Stimulated activated CD4-positive, alpha-beta T cell treated with anti-CD3 and anti-CD28 coated beads, Interleukin-12 subunit alpha, Interleukin-12 subunit beta, amount 100 ng/mL, for 48 hours (primary cell): ENCODE results near the gene AGPS.

Source experiments
- DNase-seq, 3 donors: peaks; one replicate each; pipeline ENCODE4 v3.0.0-alpha.2; 2020; ENCODE audit warnings: low read depth in 2 of 3, low spot score in 1 of 3

AGPS gene

GRCh38 chr2:177523781-177524180 is 131.2 kb downstream of the AGPS start:
- no peak for DNase-seq

DNA sequence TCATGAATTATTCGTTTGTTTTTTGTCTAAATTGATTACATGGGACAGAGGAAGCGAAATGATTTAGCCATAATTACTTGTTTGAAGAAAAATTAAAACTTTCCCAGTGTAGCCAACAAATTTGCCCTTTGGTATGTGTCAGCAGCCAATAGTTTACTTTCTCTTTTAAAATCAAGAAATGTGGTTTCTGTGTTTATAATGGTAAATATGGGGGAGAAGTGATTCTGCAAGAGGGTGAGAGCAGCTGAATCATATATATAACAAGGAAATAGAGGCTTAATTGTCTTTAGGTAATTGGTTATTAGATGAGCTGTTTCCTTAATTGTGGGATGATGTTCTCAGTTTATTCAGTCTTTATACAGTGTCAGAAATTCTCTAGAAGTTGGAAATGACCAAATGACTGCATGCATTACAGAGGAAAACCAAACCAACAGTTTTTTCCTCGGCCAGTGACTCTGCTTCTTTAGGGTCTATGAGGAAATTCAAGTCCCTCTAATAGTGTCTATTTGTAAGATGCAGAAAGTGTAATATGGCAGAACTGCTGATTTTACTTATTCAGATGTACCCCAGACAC is 132.9 kb downstream of the AGPS start:
- no peak for DNase-seq

DNA sequence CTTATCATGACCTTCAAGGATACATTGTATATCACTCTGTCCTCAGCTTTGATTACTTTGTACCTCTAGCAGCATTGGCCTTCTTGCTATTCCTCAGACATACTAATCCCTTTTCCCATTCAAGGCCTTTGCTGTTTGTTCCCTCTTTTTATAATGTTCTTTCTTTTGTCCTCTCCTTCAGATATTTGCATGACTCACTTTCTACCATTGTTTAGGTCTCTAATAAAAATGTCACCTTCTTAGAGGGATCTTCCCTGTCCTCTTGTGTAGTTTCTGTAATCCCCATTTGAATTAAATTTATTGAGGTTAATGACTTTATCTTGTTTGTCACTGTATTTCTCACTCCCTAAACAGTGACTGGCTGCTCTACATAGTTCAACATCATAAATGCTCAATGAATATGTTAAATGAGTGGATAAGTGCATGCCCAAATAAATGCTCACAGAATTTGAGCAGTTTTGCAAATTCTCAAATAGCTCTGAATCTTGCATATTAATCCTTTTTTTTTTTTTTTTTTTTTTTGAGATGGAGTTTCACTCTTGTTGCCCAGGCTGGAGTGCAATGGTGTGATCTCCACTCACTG is 135.9 kb downstream of the AGPS start:
- DNase-seq = no peak

- DNase-seq = no peak
Observed at GRCh38 chr2:177529166-177529565, 136.6 kb downstream of the AGPS start.

DNA sequence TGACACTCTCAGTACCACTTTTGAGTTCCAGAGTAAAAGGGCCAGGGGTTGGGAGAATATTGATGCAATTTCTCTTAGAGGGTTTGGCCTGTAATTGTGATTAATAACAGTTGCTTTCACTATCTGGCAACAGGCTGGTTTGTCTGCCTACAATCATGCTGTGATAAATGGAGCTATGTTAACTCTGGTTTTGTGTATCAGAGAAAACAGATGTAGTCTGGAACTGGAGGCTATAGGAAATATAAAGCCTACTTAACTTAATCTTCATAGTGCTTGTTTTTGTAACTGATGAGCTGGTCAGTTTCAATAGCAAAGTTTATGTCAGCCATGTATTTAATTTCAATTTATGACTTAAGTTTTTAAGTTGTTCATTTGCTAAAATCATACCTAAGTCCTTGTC is 138.0 kb downstream of the AGPS start:
- DNase-seq = no peak

DNA sequence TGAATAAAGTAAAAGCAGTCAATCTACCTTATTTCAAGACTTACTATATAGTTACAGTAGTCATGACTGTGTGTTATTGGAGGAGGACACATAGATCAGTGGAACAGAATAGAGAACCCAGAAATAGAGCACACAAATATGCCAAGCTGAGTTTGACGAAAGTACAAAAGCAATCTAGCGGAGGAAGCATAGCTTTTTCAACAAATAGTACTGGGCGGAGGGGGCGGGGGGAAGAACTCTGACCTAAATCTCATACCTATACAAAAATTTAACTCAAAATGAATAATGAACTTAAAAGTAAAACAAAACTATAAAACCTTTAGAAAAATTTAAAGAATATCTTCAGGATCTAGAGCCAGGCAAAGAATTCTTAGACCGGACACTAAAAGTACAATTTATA is 139.1 kb downstream of the AGPS start:
- DNase-seq = no peak

- DNase-seq = no peak
Observed at GRCh38 chr2:177532567-177532966, 140.0 kb downstream of the AGPS start.

DNA sequence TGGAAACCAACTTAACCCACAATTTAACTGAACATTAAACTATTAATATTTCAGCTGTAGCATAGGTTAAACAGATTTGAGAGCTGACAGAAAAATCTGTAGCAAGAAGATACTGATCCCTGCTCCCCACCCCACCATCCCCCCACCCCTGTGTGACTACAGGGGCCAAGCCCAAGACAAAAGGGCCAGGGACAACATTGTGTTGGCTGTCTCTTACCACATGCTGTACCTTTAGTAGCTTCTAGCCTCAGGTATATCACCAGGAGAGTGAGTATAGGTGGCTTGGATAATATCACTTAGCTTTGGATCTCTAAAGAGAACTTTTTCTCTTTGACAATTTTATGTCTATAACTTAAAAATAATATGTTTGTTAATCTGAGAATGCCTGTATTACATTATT is 140.7 kb downstream of the AGPS start:
- DNase-seq = no peak

DNA sequence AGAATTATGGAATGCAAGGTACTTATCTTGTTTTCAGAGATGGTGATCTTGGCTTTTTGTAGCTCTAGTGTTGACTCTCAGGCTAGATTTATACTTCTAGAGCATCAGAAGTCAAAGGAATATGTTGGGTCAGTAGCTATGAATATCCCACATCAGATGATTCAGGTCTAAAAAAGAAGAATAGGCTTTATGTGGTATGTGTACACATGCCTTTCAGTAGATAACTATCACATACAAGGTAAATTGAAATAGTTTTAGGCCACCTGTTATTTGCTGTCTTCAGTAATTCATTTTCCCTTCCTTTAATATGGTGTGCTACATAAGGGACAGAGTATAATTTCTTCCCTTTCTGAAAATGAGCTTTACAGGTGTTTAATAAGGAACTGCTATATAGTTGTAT is 142.4 kb downstream of the AGPS start:
- no peak for DNase-seq

DNA sequence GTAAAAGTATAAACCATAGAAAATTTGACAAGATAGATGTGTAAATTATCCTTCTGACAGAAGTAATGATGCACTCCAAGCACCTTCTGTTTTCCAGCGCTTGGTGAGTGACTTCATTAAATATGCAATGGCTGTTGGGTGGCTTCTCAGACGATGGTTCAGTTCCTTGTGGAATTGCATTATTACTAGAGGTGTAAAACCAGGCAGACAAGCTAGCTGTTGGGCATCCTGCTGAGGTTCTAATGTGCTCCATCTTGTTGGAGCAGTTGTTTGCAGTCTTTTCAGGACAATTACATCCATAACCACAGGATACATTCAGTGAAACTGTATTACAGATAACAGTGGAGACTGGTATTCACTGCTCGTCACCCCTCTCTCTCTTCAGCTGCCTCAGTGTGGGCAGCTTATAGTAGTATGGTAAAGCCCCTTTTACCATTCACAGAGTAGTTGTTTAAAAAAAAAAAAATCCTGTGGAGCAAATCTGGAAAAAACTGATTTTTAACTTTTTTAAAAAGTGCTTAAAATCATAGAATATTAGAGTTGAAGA is 143.5 kb downstream of the AGPS start:
- DNase-seq = no peak

GRCh38 chr2:177537213-177537612 is 144.6 kb downstream of the AGPS start:
- DNase-seq = no peak

GRCh38 chr2:177537636-177538035 is 145.1 kb downstream of the AGPS start:
- DNase-seq = no peak

DNA sequence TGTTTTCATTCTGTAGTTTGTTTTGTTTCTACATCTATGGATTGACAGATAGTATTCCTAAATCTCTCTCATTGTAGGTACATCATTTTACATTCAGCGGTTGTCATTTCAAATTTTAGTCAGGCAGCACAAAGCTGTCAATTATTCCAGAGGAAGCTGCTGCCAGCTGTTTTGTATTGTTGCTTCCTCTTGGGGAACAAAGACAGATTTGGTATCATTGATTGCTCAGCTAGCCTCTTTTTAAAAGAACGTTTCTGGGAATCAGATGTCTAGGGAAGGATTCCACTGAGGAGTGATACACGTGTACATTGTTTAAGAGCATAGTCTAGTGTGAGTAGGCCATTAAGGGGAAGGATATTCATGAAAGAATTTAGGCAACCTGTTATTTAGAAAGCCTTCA is 145.8 kb downstream of the AGPS start:
- DNase-seq = no peak

DNA sequence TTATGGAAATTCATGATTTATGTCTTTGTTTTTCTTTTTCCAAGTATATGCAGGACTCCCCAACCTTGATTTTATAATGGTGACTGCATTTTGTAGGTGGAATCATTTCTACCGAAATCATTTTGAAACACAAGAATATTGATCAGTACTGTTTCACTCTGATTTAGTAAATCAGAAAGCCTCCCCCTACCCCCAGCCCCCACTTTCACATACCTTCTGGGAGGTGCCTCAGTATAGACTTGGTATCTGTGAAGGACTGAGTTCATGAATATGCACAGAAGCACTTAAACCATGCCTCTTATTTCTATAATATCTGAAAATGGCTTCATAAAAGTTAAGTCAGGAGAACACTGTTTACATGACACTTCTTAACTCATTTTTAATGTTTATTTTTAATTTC is 147.7 kb downstream of the AGPS start:
- no peak for DNase-seq

DNA sequence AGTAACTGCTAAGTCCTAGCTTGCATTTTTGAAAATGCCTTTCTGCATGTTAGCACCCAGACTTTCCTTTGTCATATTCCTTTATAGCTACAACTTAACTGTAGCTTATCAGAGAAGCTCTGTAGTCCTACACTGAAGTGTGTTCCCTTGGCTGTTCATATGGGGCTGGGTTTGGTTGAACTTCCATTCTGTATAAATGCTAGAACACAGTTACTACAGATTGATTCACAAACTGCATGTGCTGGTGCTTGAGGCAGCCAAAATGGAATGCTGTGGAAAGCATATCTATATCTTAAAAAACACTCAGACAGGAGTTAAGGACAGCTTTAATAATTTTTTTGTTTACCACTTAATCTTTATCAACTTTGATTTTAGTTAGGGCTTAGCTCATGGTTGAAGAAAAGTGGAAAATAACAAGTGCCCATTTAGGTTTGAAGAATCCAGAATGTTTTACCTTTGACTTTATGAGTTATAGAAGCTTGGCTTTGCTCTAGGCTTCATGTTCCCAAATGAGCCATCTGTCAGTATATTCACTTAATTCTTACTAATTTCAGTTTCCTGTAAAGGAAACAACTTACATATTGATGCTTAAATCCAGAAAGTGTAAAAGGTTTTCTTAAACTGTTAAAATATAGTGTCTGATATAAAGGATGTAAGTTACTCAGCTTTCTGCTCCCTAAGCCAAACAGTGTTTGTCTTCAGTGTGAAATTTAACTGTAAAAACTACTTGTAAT is 148.9 kb downstream of the AGPS start:
- no peak for DNase-seq

GRCh38 chr2:177542396-177542795 is 149.8 kb downstream of the AGPS start:
- DNase-seq = no peak

DNA sequence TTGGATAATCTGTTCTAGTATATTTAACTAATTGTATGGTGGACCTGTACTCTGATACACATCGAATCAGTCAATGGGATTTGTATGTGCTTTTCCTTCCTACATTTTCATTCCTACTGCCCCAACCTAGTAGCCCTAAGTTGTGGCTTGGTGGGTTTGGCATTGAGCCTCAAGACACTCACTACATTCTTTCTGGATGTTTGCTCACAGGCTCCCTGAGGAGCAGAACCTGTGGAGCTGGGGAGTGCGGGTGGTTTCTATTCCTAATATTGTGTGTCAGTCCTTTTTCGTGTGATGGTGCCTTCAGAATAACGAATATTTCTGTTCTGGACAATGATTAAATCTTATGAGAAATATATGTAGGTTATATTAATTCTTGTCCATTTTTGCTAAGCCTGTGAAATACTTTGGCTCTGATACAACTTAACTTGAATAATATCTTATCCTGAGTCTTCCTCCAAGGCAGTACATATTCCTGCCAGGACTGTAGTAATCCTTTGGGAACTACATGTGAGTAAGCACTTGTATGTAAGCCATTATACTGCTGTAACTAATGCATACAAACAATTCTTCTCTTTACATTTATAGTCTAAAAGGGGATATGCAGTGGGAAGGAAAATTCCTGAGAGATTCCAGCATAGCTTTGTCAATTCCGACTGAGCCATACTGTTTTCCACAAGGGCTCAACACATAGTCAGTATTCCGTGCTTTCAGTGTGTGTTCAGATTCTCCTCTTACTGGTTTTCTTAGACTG is 150.6 kb downstream of the AGPS start:
- DNase-seq = no peak

- DNase-seq = no peak
Observed at GRCh38 chr2:177545143-177545542, 152.6 kb downstream of the AGPS start.

DNA sequence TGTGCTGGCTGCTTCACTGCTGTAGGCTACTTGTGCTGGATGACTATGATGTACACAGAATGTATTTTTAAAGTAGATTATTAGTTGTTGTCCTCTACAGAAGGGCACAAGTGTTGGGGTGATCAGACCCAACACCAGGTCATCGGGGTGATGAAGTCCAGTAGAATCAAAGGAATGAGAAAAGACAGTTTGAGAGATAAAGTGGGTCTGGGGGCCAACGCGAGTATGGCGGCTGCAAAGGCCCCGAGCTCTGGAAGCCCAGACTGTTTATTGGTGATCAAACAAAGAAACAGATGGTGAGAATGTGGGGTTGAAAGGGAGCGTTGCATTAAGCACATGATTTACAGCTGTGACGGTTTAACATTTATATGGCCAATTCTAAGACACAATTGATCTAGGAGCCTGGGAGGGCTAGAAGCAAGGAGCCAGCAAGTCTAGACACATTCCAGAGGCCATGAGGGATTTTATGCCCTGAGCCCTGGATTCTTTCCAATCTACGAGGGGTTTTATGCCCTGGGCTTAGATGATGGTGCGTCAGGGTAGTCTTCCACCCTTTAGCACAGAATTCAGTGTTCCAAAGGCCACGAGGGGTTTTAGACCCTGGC is 153.5 kb downstream of the AGPS start:
- DNase-seq = no peak

DNA sequence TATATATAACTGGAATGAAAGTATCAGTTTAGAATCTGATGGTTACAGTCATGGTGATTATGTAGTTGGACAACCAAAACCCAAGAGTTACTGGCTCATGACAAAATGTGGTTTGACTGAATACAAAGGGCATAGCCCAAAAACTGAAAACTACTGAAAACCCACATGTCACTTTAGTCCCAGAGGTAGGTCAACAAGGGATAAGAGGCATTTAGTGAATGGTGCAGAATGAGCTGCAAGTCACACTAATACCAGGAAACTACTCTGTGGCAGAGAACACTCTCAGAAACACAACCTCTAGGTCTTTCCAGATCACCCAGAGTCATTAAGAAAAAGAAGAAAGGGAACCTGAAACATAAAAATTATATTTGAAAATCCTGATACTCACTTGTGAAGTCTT is 154.5 kb downstream of the AGPS start:
- no peak for DNase-seq

- no peak for DNase-seq
Observed at GRCh38 chr2:177547772-177548171, 155.2 kb downstream of the AGPS start.
